Smooth muscle cell (in vitro differentiated cells): ENCODE measurements around the gene ADISSP. TPM values are rescaled to one million over a fixed set of nuclear protein-coding genes. Genes with fewer than 3 reads are reported as not detected.

Source experiments
- DNase-seq: peaks from one replicate; lab custom pipeline; 2025; ENCODE audit not compliant: unreplicated experiment; lab: John Stamatoyannopoulos, UW
- H2AFZ ChIP-seq: fragments of 200-600 bp; sonication (generic); 2 replicates; pipeline ENCODE4 v1.6.0; 2016; ENCODE audit warnings: antibody characterized with exemption, low read depth, mild to moderate bottlenecking
- H3F3A ChIP-seq: fragments of 200-600 bp; sonication (generic); 2 replicates; pipeline ENCODE4 v1.6.0; 2017; ENCODE audit warnings: antibody characterized with exemption, low read depth
- H3K27ac ChIP-seq: fragments of 200-600 bp; sonication (generic); 2 replicates; pipeline ENCODE4 v1.5.1; 2016; ENCODE audit warnings: low read depth, mild to moderate bottlenecking
- H3K27me3 ChIP-seq: fragments of 200-600 bp; sonication (generic); 2 replicates; pipeline ENCODE4 v1.6.1; 2016; ENCODE audit warnings: low read depth, mild to moderate bottlenecking
- H3K36me3 ChIP-seq: fragments of 200-600 bp; sonication (generic); 2 replicates; pipeline ENCODE4 v1.5.1; 2016; ENCODE audit warnings: low read depth
- H3K4me1 ChIP-seq: fragments of 200-600 bp; sonication (generic); 2 replicates; pipeline ENCODE4 v1.5.1; 2016; ENCODE audit warnings: low read depth
- H3K4me2 ChIP-seq: fragments of 200-600 bp; sonication (generic); 2 replicates; pipeline ENCODE4 v1.6.0; 2016; ENCODE audit warnings: mild to moderate bottlenecking
- H3K4me3 ChIP-seq: fragments of 200-600 bp; sonication (generic); 2 replicates; pipeline ENCODE4 v1.5.1; 2016; ENCODE audit warnings: mild to moderate bottlenecking
- H3K79me2 ChIP-seq: fragments of 200-600 bp; sonication (generic); 2 replicates; pipeline ENCODE4 v1.6.0; 2016; ENCODE audit warnings: low read depth, mild to moderate bottlenecking
- H3K9ac ChIP-seq: fragments of 200-600 bp; sonication (generic); 2 replicates; pipeline ENCODE4 v1.6.0; 2016; ENCODE audit warnings: low read depth
- H3K9me3 ChIP-seq: fragments of 200-600 bp; sonication (generic); replicated peaks from 2 replicates; pipeline ENCODE4 v1.5.1; 2016; ENCODE audit warnings: low read depth
- H4K20me1 ChIP-seq: fragments of 200-600 bp; sonication (generic); 2 replicates; pipeline ENCODE4 v1.6.0; 2016; ENCODE audit warnings: low read depth
- WGBS: methylation state at CpG from one replicate; pipeline ENCODE4 v1.1.7; 2016; ENCODE audit warnings: low lambda C conversion rate; 5-methylcytosine and 5-hydroxymethylcytosine counted together
- polyA plus RNA-seq: library from polyadenylated mRNA; unstranded; fragments of >200 nt; fragmentation: Nextera tagmentation; extraction: Ambion mirVana; gene quantifications from 2 replicates; pipeline ENCODE4 v1.2.1, GENCODE V29; 2016
- total RNA-seq: library from RNA; depleted of rRNA; stranded (reverse); fragments of >200 nt; gene quantifications from 2 replicates; pipeline ENCODE4 v1.2.3, GENCODE V29; 2014
- TF ChIP-seq, protein P1 (sequence below): fragments of 200-600 bp; sonication (generic); IDR thresholded peaks from 2 replicates; pipeline ENCODE4 v1.5.1; 2017; ENCODE audit warnings: borderline replicate concordance, mild to moderate bottlenecking, antibody characterized with exemption; ENCODE audit not compliant: insufficient read depth, poor library complexity, severe bottlenecking

Gene ADISSP
- total and polyA plus RNA-seq, 2 experiments from 2014 or later: 7.6 to 46.7 TPM

DNA sequence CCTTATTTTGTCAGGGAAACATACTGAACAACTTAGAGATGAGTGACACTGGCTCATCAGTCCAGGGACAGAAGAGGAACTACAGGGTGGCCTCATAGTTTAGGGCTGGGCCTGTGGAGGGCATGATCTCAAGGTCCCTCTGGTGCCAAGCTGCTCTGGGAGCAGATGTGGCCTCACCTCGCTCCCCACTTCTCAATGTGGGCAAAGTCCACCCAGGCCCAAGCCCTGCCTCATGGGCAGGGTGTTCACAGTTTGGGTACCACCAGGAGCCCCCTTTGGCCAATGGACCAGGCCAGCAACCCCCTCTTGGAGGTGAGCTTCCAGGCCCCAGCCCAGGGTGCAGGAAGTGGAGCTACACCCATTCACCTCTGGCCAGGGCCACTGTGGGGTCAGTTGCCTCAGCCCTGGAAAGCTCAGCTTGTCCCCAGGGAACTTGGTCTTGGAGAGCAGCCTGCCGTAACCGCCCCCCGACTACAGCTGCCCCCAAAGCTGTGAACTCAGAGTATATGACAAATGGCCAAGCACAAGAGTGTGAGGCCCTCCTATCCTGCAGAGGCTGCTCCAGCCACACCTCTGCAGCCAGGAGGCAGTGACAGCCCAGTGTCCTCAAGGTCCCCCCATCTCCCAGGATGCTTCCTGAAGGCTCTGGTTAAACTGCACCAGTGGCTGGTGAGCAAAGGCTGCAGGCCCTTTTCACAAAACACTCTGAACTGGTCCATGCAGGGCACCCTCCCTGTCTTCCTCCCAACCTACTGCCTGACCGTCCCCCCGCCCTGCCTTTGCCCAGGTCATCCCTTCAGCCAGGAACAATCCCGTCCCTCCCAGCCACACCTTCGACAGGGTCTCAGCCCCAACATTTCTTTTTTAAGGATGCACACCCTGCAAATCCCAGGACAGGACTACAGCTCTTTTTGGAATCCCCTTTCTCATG is 3.6 kb downstream of the ADISSP start:
- 99% methylated on average over 8 of the region's 8 CpGs for WGBS
- no peak for DNase-seq

DNA sequence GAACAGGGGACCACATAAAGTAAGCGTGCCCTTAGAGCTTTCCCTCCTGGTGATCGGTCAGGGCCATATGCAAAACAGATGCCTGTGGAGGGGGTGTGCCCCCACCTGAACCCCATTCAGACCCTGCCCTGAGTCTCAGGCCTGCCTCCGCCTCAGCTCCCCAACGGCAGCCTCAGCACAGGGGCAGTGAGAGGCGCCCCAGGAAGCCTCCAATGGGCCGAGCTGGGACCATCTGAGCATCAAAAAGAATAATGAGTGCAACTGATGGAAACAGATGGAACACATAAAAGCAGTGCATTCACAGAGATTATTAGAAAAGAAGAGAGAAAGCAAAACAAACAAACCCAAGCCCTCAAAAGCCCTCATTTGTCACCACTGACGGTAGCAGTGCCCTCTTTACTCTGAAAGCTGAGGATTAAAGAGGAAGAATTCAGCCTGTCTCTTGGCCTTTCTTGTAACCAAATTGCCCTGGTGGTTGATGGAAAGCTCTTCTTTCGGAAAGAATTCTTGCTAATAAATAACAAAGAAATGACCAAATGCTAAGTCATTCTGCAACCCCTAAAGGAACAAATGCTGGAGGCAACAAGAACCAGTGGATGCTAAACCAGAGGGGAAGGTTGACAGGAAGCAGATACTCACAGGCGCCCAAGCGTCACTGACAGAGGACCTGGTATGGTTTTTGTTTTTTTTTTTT is 6.8 kb downstream of the ADISSP start:
- Histone ChIP-seq H3K27me3 (no peaks in the 10 kb centered on the region), H3K9me3 (no peaks in the 10 kb centered on the region), H3K79me2 (no peaks in the 10 kb centered on the region), H3K36me3 (no peaks in the 10 kb centered on the region), H3K9ac (no peak overlapping the region), H2AFZ (no peak overlapping the region), H4K20me1 (no peaks in the 10 kb centered on the region), H3F3A (no peaks in the 10 kb centered on the region), H3K4me2 (no peak overlapping the region), H3K27ac (no peak overlapping the region), H3K4me3 (no peak overlapping the region), H3K4me1 (peaks cover 7% of the 10 kb centered on the region)
- no peak for DNase-seq
- 65% methylated on average over 10 of the region's 10 CpGs for WGBS
- TF ChIP-seq, protein P1, sequence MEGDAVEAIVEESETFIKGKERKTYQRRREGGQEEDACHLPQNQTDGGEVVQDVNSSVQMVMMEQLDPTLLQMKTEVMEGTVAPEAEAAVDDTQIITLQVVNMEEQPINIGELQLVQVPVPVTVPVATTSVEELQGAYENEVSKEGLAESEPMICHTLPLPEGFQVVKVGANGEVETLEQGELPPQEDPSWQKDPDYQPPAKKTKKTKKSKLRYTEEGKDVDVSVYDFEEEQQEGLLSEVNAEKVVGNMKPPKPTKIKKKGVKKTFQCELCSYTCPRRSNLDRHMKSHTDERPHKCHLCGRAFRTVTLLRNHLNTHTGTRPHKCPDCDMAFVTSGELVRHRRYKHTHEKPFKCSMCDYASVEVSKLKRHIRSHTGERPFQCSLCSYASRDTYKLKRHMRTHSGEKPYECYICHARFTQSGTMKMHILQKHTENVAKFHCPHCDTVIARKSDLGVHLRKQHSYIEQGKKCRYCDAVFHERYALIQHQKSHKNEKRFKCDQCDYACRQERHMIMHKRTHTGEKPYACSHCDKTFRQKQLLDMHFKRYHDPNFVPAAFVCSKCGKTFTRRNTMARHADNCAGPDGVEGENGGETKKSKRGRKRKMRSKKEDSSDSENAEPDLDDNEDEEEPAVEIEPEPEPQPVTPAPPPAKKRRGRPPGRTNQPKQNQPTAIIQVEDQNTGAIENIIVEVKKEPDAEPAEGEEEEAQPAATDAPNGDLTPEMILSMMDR: no peak

More for the DNA sequence above, 3.6 kb downstream of the ADISSP start:
- no peaks in the 10 kb centered on the region for H3F3A ChIP-seq
- H3K27ac ChIP-seq: no peak overlapping the region
- H3K4me3 ChIP-seq: no peak overlapping the region
- TF ChIP-seq, protein P1: no peak
- H2AFZ ChIP-seq: no peak overlapping the region
- peaks cover 20% of the 10 kb centered on the region for H3K4me1 ChIP-seq
- H3K4me2 ChIP-seq: no peak overlapping the region
- no peaks in the 10 kb centered on the region for H3K36me3 ChIP-seq
- no peaks in the 10 kb centered on the region for H4K20me1 ChIP-seq
- no peaks in the 10 kb centered on the region for H3K27me3 ChIP-seq
- H3K79me2 ChIP-seq: no peaks in the 10 kb centered on the region
- H3K9me3 ChIP-seq: no peaks in the 10 kb centered on the region
- H3K9ac ChIP-seq: no peak overlapping the region

DNA sequence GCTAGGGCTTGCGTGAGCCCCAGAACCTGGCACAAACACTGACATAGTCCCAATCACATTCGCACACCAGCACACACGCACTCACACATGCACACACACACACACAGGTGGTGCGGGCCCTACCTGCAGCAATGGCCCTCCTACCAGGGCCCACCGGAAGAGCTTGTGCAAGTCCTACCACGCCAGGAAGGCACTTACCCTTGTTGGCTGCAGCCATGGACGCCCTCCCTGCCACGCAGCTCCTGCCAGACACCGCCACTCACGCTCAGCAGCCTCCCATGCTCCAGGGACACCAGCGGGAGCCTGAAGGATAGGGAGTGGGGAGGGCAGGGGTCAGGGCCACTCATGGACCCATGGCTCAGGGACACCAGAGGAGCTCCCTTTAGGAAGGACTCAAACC is 7.7 kb downstream of the ADISSP start:
- 96% methylated on average over 11 of the region's 11 CpGs for WGBS
- peaks cover 7% of the 10 kb centered on the region for H3K4me1 ChIP-seq
- no peak overlapping the region for H3K4me3 ChIP-seq
- no peak overlapping the region for H2AFZ ChIP-seq
- no peaks in the 10 kb centered on the region for H3K79me2 ChIP-seq
- TF ChIP-seq, protein P1: no peak
- no peaks in the 10 kb centered on the region for H3K9me3 ChIP-seq
- H3K36me3 ChIP-seq: no peaks in the 10 kb centered on the region
- no peaks in the 10 kb centered on the region for H3K27me3 ChIP-seq
- no peak overlapping the region for H3K27ac ChIP-seq
- H4K20me1 ChIP-seq: no peaks in the 10 kb centered on the region
- no peaks in the 10 kb centered on the region for H3F3A ChIP-seq
- H3K4me2 ChIP-seq: no peak overlapping the region
- no peak for DNase-seq
- H3K9ac ChIP-seq: no peak overlapping the region
